ENCODE measurements around the gene UBAC2. TPM values are rescaled to one million over a fixed set of nuclear protein-coding genes. Genes with fewer than 3 reads are reported as not detected.

Gene UBAC2
- total RNA-seq, 1 experiment from 2014 or later: 103 TPM

DNA sequence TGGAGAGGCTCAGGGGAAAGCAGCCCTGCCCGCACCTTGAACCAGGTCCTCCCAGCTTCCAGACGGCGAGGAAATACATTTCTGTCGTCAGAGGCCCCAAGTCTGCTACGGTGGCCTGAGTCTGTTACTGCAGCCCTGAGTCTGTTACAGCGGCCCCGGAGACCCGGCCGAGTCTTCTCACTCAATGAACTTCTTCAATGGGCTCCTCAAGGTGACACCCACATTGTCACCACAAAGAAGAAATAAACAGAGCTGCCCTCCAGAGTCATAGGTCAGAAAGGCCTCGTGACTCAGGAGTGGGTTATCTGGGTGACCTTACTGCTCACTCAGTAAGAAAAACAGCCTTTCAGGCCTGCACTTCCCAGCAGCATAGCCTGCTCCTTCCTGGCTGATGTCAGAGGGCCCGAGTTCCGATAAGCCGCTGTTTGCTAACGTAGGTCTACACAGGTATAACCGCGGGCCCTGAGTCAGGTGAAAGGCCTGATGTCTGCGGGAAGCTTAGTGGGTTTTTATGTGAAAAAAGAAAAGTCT lies 233.7 kb downstream of the UBAC2 start:
- intact Hi-C loops (cut with micrococcal nuclease; ENCODE audit: unreplicated experiment): loop anchor here (10.0 kb wide), 1 partner anchor 140 kb away; no protein-coding TSS in a partner anchor
- H3K4me3 ChIP-seq (ENCODE audit: low read depth, low read length): no peak overlapping the region
- Mint-ChIP-seq H3K36me3 (ENCODE audit: insufficient read depth, unreplicated experiment) (no peaks in the 10 kb centered on the region), H3K9me3 (ENCODE audit: unreplicated experiment) (no peaks in the 10 kb centered on the region), H3K4me1 (ENCODE audit: low read depth, unreplicated experiment) (peaks cover 8% of the 10 kb centered on the region), H3K27me3 (ENCODE audit: insufficient read depth, unreplicated experiment) (peaks cover 3% of the 10 kb centered on the region), H3K27ac (ENCODE audit: unreplicated experiment) (no peak overlapping the region), H3K4me3 (ENCODE audit: unreplicated experiment) (no peak overlapping the region)
- CTCF ChIA-PET: interaction anchor here (0.6 kb wide), 1 partner anchor 36 kb away, joined by 7 read pairs; no protein-coding TSS in a partner anchor
- no peaks in the 10 kb centered on the region for H3K27me3 ChIP-seq (replicated peaks; ENCODE audit: control insufficient read depth, insufficient read depth, low read length)
- no TSS peak for BruUV-seq (replicated peaks)
- DNase-seq: peak in 1 of 2 experiments; percentile 19
- no peaks in the 10 kb centered on the region for H3K36me3 ChIP-seq (ENCODE audit: control insufficient read depth, insufficient read depth, low read length)
- 0 out of 2 replicates have a peak, but pooled peaks cover 5% of the 10 kb centered on the region for H3K4me1 ChIP-seq
- no peaks in the 10 kb centered on the region for H3K9me3 ChIP-seq
- POLR2A ChIA-PET: no interaction called here
- TF ChIP-seq, protein P1, sequence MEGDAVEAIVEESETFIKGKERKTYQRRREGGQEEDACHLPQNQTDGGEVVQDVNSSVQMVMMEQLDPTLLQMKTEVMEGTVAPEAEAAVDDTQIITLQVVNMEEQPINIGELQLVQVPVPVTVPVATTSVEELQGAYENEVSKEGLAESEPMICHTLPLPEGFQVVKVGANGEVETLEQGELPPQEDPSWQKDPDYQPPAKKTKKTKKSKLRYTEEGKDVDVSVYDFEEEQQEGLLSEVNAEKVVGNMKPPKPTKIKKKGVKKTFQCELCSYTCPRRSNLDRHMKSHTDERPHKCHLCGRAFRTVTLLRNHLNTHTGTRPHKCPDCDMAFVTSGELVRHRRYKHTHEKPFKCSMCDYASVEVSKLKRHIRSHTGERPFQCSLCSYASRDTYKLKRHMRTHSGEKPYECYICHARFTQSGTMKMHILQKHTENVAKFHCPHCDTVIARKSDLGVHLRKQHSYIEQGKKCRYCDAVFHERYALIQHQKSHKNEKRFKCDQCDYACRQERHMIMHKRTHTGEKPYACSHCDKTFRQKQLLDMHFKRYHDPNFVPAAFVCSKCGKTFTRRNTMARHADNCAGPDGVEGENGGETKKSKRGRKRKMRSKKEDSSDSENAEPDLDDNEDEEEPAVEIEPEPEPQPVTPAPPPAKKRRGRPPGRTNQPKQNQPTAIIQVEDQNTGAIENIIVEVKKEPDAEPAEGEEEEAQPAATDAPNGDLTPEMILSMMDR (IDR thresholded peaks at IDR 0.05; ENCODE audit: insufficient read depth in 1 of 2, low read depth in 1 of 2, low read length in 1 of 2, severe bottlenecking in 1 of 2, unreplicated experiment in 1 of 2): no peak

DNA sequence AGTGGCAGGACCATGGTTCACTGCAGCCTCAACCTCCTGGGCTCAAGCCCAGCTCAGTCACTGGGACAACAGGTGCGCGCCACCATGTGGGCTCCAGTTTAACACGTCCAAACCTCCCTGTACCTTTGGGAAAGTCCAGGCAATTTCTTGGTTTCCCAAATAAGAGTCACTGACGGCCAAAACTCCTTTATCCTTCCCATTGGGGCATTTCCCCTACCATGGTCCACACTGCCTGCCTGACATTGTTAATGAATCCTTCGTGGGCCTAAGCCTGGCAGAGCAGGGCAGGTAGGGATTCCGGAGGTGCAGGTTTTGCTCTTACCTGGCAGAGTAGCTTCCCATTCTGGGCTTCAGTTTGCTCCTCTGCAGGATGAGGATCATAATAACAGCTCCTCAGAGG lies 234.5 kb downstream of the UBAC2 start:
- CTCF ChIA-PET: interaction anchor here (1.6 to 2.9 kb wide), 2 partner anchors 165 to 259 kb away, joined by 4 to 8 read pairs; no protein-coding TSS in a partner anchor
- intact Hi-C loops (cut with micrococcal nuclease; ENCODE audit: unreplicated experiment): loop anchor here (10.0 kb wide), 1 partner anchor 140 kb away; no protein-coding TSS in a partner anchor

DNA sequence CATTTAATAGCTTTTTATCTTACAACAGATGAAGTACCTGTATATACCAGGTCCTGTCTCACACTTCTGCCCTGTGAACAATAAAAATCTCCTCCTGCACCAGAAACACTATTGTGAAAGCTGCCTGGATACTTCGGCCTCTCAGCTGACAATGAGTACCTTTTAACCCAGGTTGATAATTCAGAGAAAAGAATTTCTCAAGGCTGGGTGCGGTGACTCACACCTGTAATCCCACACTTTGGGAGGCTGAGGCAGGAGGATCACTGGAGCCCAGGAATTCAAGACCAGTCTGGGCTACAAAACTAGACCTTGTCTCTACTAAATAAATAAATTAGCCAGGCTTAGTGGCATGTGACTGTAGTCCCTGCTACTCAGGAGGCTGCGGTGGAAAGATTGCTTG lies 235.3 kb downstream of the UBAC2 start:
- TF ChIP-seq, protein P1 (IDR thresholded peaks at IDR 0.05; ENCODE audit: insufficient read depth in 1 of 2, low read depth in 1 of 2, low read length in 1 of 2, severe bottlenecking in 1 of 2, unreplicated experiment in 1 of 2): no peak
- H3K36me3 ChIP-seq (ENCODE audit: control insufficient read depth, insufficient read depth, low read length): no peaks in the 10 kb centered on the region
- H3K4me1 ChIP-seq: 0 out of 2 replicates have a peak, but pooled peaks cover 5% of the 10 kb centered on the region
- H3K4me3 ChIP-seq (ENCODE audit: low read depth, low read length): no peak overlapping the region
- ChIA-PET CTCF (interaction anchor here (1.4 to 2.9 kb wide), 5 partner anchors 49 to 260 kb away, joined by 3 to 8 read pairs (median 3); no protein-coding TSS in a partner anchor), POLR2A (interaction anchor here (0.5 kb wide), 1 partner anchor 926 kb away, joined by 3 read pairs; no protein-coding TSS in a partner anchor)
- no TSS peak for BruUV-seq (replicated peaks)
- Mint-ChIP-seq H3K4me1 (ENCODE audit: low read depth, unreplicated experiment) (peaks cover 8% of the 10 kb centered on the region), H3K27me3 (ENCODE audit: insufficient read depth, unreplicated experiment) (peaks cover 3% of the 10 kb centered on the region), H3K27ac (ENCODE audit: unreplicated experiment) (no peak overlapping the region), H3K4me3 (ENCODE audit: unreplicated experiment) (no peak overlapping the region), H3K36me3 (ENCODE audit: insufficient read depth, unreplicated experiment) (no peaks in the 10 kb centered on the region), H3K9me3 (ENCODE audit: unreplicated experiment) (no peaks in the 10 kb centered on the region)
- no peaks in the 10 kb centered on the region for H3K9me3 ChIP-seq
- no peaks in the 10 kb centered on the region for H3K27me3 ChIP-seq (replicated peaks; ENCODE audit: control insufficient read depth, insufficient read depth, low read length)
- no peak for DNase-seq
- intact Hi-C loops (cut with micrococcal nuclease; ENCODE audit: unreplicated experiment): loop anchor here (10.0 kb wide), 1 partner anchor 141 kb away; no protein-coding TSS in a partner anchor

More for the DNA sequence above, 234.5 kb downstream of the UBAC2 start:
- POLR2A ChIA-PET: no interaction called here
- H3K36me3 ChIP-seq (ENCODE audit: control insufficient read depth, insufficient read depth, low read length): no peaks in the 10 kb centered on the region
- H3K4me3 Mint-ChIP-seq (ENCODE audit: unreplicated experiment): no peak overlapping the region
- no peaks in the 10 kb centered on the region for H3K9me3 ChIP-seq
- BruUV-seq (replicated peaks): no TSS peak
- H3K4me1 Mint-ChIP-seq (ENCODE audit: low read depth, unreplicated experiment): peaks cover 8% of the 10 kb centered on the region
- H3K27ac Mint-ChIP-seq (ENCODE audit: unreplicated experiment): no peak overlapping the region
- no peaks in the 10 kb centered on the region for H3K36me3 Mint-ChIP-seq (ENCODE audit: insufficient read depth, unreplicated experiment)
- H3K9me3 Mint-ChIP-seq (ENCODE audit: unreplicated experiment): no peaks in the 10 kb centered on the region
- TF ChIP-seq, protein P1 (IDR thresholded peaks at IDR 0.05; ENCODE audit: insufficient read depth in 1 of 2, low read depth in 1 of 2, low read length in 1 of 2, severe bottlenecking in 1 of 2, unreplicated experiment in 1 of 2): no peak
- 0 out of 2 replicates have a peak, but pooled peaks cover 5% of the 10 kb centered on the region for H3K4me1 ChIP-seq
- no peak for DNase-seq
- H3K27me3 Mint-ChIP-seq (ENCODE audit: insufficient read depth, unreplicated experiment): peaks cover 3% of the 10 kb centered on the region
- H3K27me3 ChIP-seq (replicated peaks; ENCODE audit: control insufficient read depth, insufficient read depth, low read length): no peaks in the 10 kb centered on the region
- no peak overlapping the region for H3K4me3 ChIP-seq (ENCODE audit: low read depth, low read length)

Small RNA genes lying within 50 kb of the gene (microRNA-seq; reads per million reads assigned to microRNA genes)
- not detected for gene MIR623

Other genes starting within 250 kb of the UBAC2 start
- gene DOCK9, start 222.8 kb upstream of the UBAC2 start, total RNA-seq (2022): 219 and 260 TPM in 2 replicates
- gene GPR18, start 57.5 kb downstream of the UBAC2 start, total RNA-seq (2022): not detected in 2 replicates
- not detected in 2 replicates for gene GPR183, start 106.5 kb downstream of the UBAC2 start, total RNA-seq (2022)